ENCODE results near the gene PRR20E.
"Not testable (repeated sequence)": the region's sequence is repeated elsewhere in the genome, so short reads cannot be mapped to it uniquely, and the experiment has no call there.

- not testable (repeated sequence) for TF ChIP-seq CTCF (IDR thresholded peaks at IDR 0.05); ZFX (IDR thresholded peaks at IDR 0.05; ENCODE audit: borderline replicate concordance)
Observed at GRCh38 chr13:57139781-57140180, 27.2 kb upstream of the PRR20E start.
